GM21528 (cell line): ENCODE measurements around the gene C2orf76.

Source experiments
- ATAC-seq: cut with Tn5 transposase; IDR thresholded peaks from one replicate; pipeline ENCODE4 v1.9.1; 2021; ENCODE audit warnings: mild to moderate bottlenecking, moderate library complexity; ENCODE audit not compliant: unreplicated experiment, low FRiP score

Gene C2orf76

GRCh38 chr2:119267604-119268003 is 99.0 kb downstream of the C2orf76 start:
- ATAC-seq = no peak

GRCh38 chr2:119266091-119266589 is 100.5 kb downstream of the C2orf76 start:
- ATAC-seq = no peak

GRCh38 chr2:119265693-119266066 is 101.0 kb downstream of the C2orf76 start:
- ATAC-seq = no peak

GRCh38 chr2:119264781-119265692 is 101.6 kb downstream of the C2orf76 start:
- peak; percentile 92 for ATAC-seq

GRCh38 chr2:119263656-119264055 is 103.0 kb downstream of the C2orf76 start:
- ATAC-seq = no peak

GRCh38 chr2:119263025-119263424 is 103.6 kb downstream of the C2orf76 start:
- ATAC-seq = no peak

- no peak for ATAC-seq
Measured at GRCh38 chr2:119261493-119262225, 105.0 kb downstream of the C2orf76 start.

GRCh38 chr2:119260646-119261492 is 105.8 kb downstream of the C2orf76 start:
- ATAC-seq = no peak

GRCh38 chr2:119259296-119259860 is 107.3 kb downstream of the C2orf76 start:
- ATAC-seq = no peak

- ATAC-seq = no peak
Measured at GRCh38 chr2:119257198-119257597, 109.4 kb downstream of the C2orf76 start.

- no peak for ATAC-seq
Measured at GRCh38 chr2:119256582-119256921, 110.1 kb downstream of the C2orf76 start.

GRCh38 chr2:119255760-119256581 is 110.7 kb downstream of the C2orf76 start:
- no peak for ATAC-seq

GRCh38 chr2:119254601-119255080 is 112.0 kb downstream of the C2orf76 start:
- ATAC-seq = no peak

- no peak for ATAC-seq
Measured at GRCh38 chr2:119253760-119254600, 112.7 kb downstream of the C2orf76 start.

GRCh38 chr2:119253114-119253702 is 113.4 kb downstream of the C2orf76 start:
- ATAC-seq = no peak
